Stomach (tissue), 4 donors: ENCODE data around the gene STRA6.

ENCODE experiments used
- CTCF ChIP-seq, 7 experiments: fragments of 450-650 bp in 4 of 7; fragments of 200-600 bp in 3 of 7; sonication (generic) in 3 of 7; IDR thresholded peaks; one replicate each; pipeline ENCODE4 v1.5.1; 2016 to 2019; ENCODE audit warnings: antibody characterized with exemption in 7 of 7, control low read depth in 2 of 7, mild to moderate bottlenecking in 1 of 7
- EP300 ChIP-seq: sonication (generic); formaldehyde crosslinking; IDR thresholded peaks from one replicate; pipeline ENCODE4 v1.6.1; 2017; ENCODE audit warnings: antibody characterized with exemption
- POLR2AphosphoS5 ChIP-seq, 3 donors: sonication (generic); formaldehyde crosslinking; IDR thresholded peaks; one replicate each; pipeline ENCODE4 v1.6.1; 2016; ENCODE audit warnings: antibody characterized with exemption in 3 of 3

GRCh38 chr15:74136814-74137536 lies 65.6 kb downstream of the STRA6 start:
- TF ChIP-seq CTCF (IDR thresholded peaks at IDR 0.05) (no peak), POLR2AphosphoS5 (IDR thresholded peaks at IDR 0.05) (no peak), EP300 (no peak)
